Suprapubic skin (tissue), 3 donors: ENCODE results near the gene ALG14.

Source experiments
- CTCF ChIP-seq, 2 donors: fragments of 200-600 bp in 1 of 2; fragments of 450-650 bp in 1 of 2; sonication (generic) in 1 of 2; IDR thresholded peaks; one replicate each; pipeline ENCODE4 v1.5.1; 2016 to 2019; ENCODE audit warnings: antibody characterized with exemption in 2 of 2, mild to moderate bottlenecking in 1 of 2, moderate library complexity in 1 of 2
- EP300 ChIP-seq: sonication (generic); formaldehyde crosslinking; IDR thresholded peaks from one replicate; pipeline ENCODE4 v1.6.1; 2017; ENCODE audit warnings: antibody characterized with exemption

- TF ChIP-seq CTCF (IDR thresholded peaks at IDR 0.05): no peak
- TF ChIP-seq EP300: no peak
Measured at GRCh38 chr1:95115708-95116137, 43.0 kb upstream of the ALG14 start.
